GM18868 (cell line): ENCODE results near the gene CLSTN1.
"Not testable (repeated sequence)": the region's sequence is repeated elsewhere in the genome, so short reads cannot be mapped to it uniquely, and the experiment has no call there.

ENCODE experiments used
- ATAC-seq: cut with Tn5 transposase; IDR thresholded peaks from one replicate; pipeline ENCODE4 v1.9.1; 2021; ENCODE audit warnings: mild to moderate bottlenecking, moderate library complexity; ENCODE audit not compliant: unreplicated experiment

The CLSTN1 gene

GRCh38 chr1:9717193-9718005 is 106.4 kb downstream of the CLSTN1 start:
- ATAC-seq, result peak; percentile 71

GRCh38 chr1:9716404-9717192 is 107.2 kb downstream of the CLSTN1 start:
- ATAC-seq, result no peak

GRCh38 chr1:9715536-9716226 is 108.1 kb downstream of the CLSTN1 start:
- ATAC-seq, result no peak

GRCh38 chr1:9714257-9714718 is 109.5 kb downstream of the CLSTN1 start:
- ATAC-seq, result no peak

- not testable (repeated sequence) for ATAC-seq
Observed at GRCh38 chr1:9712767-9713166, 111.0 kb downstream of the CLSTN1 start.

- no peak for ATAC-seq
Observed at GRCh38 chr1:9711466-9712020, 112.2 kb downstream of the CLSTN1 start.

- ATAC-seq, result no peak
Observed at GRCh38 chr1:9710037-9710436, 113.7 kb downstream of the CLSTN1 start.

GRCh38 chr1:9706178-9706577 is 117.6 kb downstream of the CLSTN1 start:
- no peak for ATAC-seq

- ATAC-seq, result no peak
Observed at GRCh38 chr1:9705337-9706093, 118.2 kb downstream of the CLSTN1 start.

- no peak for ATAC-seq
Observed at GRCh38 chr1:9703681-9704080, 120.1 kb downstream of the CLSTN1 start.

GRCh38 chr1:9703165-9703509 is 120.6 kb downstream of the CLSTN1 start:
- ATAC-seq, result no peak

- ATAC-seq, result no peak
Observed at GRCh38 chr1:9701665-9702064, 122.1 kb downstream of the CLSTN1 start.

GRCh38 chr1:9700340-9700739 is 123.4 kb downstream of the CLSTN1 start:
- ATAC-seq, result no peak

- no peak for ATAC-seq
Observed at GRCh38 chr1:9699361-9699760, 124.4 kb downstream of the CLSTN1 start.

GRCh38 chr1:9696793-9697192 is 127.0 kb downstream of the CLSTN1 start:
- no peak for ATAC-seq

- no peak for ATAC-seq
Observed at GRCh38 chr1:9691691-9692090, 132.1 kb downstream of the CLSTN1 start.

- ATAC-seq, result no peak
Observed at GRCh38 chr1:9691108-9691445, 132.7 kb downstream of the CLSTN1 start.

- ATAC-seq, result no peak
Observed at GRCh38 chr1:9690440-9691107, 133.2 kb downstream of the CLSTN1 start.

GRCh38 chr1:9689971-9690381 is 133.8 kb downstream of the CLSTN1 start:
- ATAC-seq, result no peak
